Colonic mucosa (tissue), 4 donors: ENCODE results near the gene ALKBH1. TPM values are rescaled to one million over a fixed set of nuclear protein-coding genes. Genes with fewer than 3 reads are reported as not detected.

Experiments used
- DNase-seq: peaks from one replicate; pipeline ENCODE4 v3.0.0-alpha.2; 2020
- H3K27ac ChIP-seq: fragments of 200-600 bp; one replicate; pipeline ENCODE4 v1.8.0; 2021
- H3K27me3 ChIP-seq: fragments of 200-600 bp; one replicate; pipeline ENCODE4 v1.8.0; 2021
- H3K36me3 ChIP-seq: fragments of 200-600 bp; one replicate; pipeline ENCODE4 v1.8.0; 2021
- H3K4me1 ChIP-seq: fragments of 200-600 bp; one replicate; pipeline ENCODE4 v1.8.0; 2021; ENCODE audit warnings: mild to moderate bottlenecking
- H3K4me3 ChIP-seq: fragments of 200-600 bp; one replicate; pipeline ENCODE4 v1.8.0; 2021
- H3K9ac ChIP-seq, 2 donors: one replicate each; pipeline ENCODE4 v1.7.0; 2013; ENCODE audit warnings: control low read depth in 2 of 2, low read depth in 2 of 2, low read length in 2 of 2
- H3K9me3 ChIP-seq: fragments of 200-600 bp; one replicate; pipeline ENCODE4 v1.8.0; 2021
- intact Hi-C: fragments of 100-400 bp; cut with DNase I; formaldehyde crosslinking; loops from one replicate; pipeline ENCODE4 v1.14.1; 2022
- total RNA-seq, 2 donors: library from RNA; stranded (reverse); fragmentation: NEBNext Ultra II Directional in 1 of 2; extraction: Animal tissue kit (Norgen Biotek cat#: 25700) in 1 of 2; gene quantifications; one replicate each; pipeline ENCODE4 v1.2.1, GENCODE V29; 2021
- TF ChIP-seq, protein P1 (sequence below): fragments of 200-600 bp; IDR thresholded peaks from one replicate; pipeline ENCODE4 v1.8.0; 2022; ENCODE audit warnings: antibody characterized with exemption, mild to moderate bottlenecking
- donor health status: healthy.
- donor health status: DM: no; HTN: no; CAD: no.
- donor health status: DM: no; HTN: no; CAD: no.

The ALKBH1 gene
- total RNA-seq, 2 donors from 2014 or later: 11.5 to 13.3 TPM

DNA sequence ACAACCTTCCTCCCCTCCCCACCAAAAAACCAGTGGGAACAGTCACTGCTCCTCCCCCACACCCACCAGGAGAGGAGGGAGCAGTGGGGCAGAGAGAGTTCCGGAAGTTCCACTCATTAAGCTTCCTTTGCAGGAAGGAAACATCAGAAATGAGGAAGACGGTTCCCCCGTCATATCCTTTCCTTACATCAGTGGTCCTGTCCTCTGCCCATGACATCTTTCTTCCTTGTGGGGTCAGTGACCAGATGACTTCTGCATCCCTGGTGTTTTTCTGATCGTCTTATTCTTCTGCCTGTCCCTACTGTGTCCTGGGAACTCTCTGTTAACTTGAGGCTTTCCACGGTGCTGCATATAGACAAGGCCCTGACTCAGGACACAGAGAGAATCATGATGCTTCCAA is 50.5 kb downstream of the ALKBH1 start:
- no peaks in the 10 kb centered on the region for H3K27me3 ChIP-seq
- no peaks in the 10 kb centered on the region for H3K4me1 ChIP-seq
- H3K4me3 ChIP-seq: no peak overlapping the region
- intact Hi-C loops: loop anchor here (10.0 kb wide), 1 partner anchor 158 kb away; no protein-coding TSS in a partner anchor
- H3K36me3 ChIP-seq: no peaks in the 10 kb centered on the region
- H3K9me3 ChIP-seq: no peaks in the 10 kb centered on the region
- no peak overlapping the region for H3K27ac ChIP-seq
- TF ChIP-seq, protein P1, sequence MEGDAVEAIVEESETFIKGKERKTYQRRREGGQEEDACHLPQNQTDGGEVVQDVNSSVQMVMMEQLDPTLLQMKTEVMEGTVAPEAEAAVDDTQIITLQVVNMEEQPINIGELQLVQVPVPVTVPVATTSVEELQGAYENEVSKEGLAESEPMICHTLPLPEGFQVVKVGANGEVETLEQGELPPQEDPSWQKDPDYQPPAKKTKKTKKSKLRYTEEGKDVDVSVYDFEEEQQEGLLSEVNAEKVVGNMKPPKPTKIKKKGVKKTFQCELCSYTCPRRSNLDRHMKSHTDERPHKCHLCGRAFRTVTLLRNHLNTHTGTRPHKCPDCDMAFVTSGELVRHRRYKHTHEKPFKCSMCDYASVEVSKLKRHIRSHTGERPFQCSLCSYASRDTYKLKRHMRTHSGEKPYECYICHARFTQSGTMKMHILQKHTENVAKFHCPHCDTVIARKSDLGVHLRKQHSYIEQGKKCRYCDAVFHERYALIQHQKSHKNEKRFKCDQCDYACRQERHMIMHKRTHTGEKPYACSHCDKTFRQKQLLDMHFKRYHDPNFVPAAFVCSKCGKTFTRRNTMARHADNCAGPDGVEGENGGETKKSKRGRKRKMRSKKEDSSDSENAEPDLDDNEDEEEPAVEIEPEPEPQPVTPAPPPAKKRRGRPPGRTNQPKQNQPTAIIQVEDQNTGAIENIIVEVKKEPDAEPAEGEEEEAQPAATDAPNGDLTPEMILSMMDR: no peak
- no peak for DNase-seq
- H3K9ac ChIP-seq: no peak overlapping the region

DNA sequence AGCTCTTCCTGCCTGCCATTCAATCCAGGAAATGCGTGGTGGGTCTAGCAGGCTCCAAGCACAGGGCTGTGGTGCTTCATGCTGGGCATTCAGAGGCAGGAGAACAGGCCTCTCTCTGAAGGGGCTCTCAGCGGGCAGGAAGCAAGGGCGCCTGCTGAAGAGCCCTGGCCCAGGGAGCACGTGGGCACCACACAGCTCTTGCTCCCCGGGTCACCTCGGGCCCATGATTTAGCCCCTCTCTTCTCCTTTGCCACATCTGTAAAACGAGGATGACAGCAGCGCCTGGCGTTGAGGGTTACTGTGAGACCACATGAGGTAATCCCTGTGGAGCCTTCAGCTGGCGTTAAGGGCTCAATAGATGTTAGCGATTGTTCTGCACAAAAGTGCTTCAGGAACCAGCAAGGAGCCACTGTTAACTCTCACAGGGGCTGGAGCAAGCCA is 53.8 kb downstream of the ALKBH1 start:
- TF ChIP-seq, protein P1: no peak

GRCh38 chr14:77649326-77649725 is 58.5 kb downstream of the ALKBH1 start:
- H3K9me3 ChIP-seq: no peaks in the 10 kb centered on the region
- TF ChIP-seq, protein P1: no peak
- no peak overlapping the region for H3K9ac ChIP-seq
- no peaks in the 10 kb centered on the region for H3K27me3 ChIP-seq
- no peaks in the 10 kb centered on the region for H3K4me1 ChIP-seq
- no peaks in the 10 kb centered on the region for H3K36me3 ChIP-seq
- no peak overlapping the region for H3K4me3 ChIP-seq
- intact Hi-C loops: no loop called here
- no peak overlapping the region for H3K27ac ChIP-seq
- DNase-seq: no peak

More for the DNA sequence above, 53.8 kb downstream of the ALKBH1 start:
- no peak overlapping the region for H3K4me3 ChIP-seq
- intact Hi-C loops: loop anchor here (2.0 to 10.0 kb wide), 2 partner anchors 55 to 161 kb away; partner anchors contain the start of genes ALKBH1 and SLIRP
- H3K4me1 ChIP-seq: no peaks in the 10 kb centered on the region
- no peak for DNase-seq
- no peak overlapping the region for H3K9ac ChIP-seq
- H3K27ac ChIP-seq: no peak overlapping the region
- no peaks in the 10 kb centered on the region for H3K36me3 ChIP-seq
- no peaks in the 10 kb centered on the region for H3K9me3 ChIP-seq
- no peaks in the 10 kb centered on the region for H3K27me3 ChIP-seq

- Histone ChIP-seq H3K27ac (no peak overlapping the region), H3K27me3 (no peaks in the 10 kb centered on the region), H3K36me3 (no peaks in the 10 kb centered on the region), H3K9me3 (no peaks in the 10 kb centered on the region), H3K4me3 (no peak overlapping the region), H3K9ac (no peak overlapping the region), H3K4me1 (no peaks in the 10 kb centered on the region)
- TF ChIP-seq, protein P1: no peak
- intact Hi-C loops: no loop called here
- no peak for DNase-seq
Measured at GRCh38 chr14:77648520-77649200, 59.2 kb downstream of the ALKBH1 start.

GRCh38 chr14:77647853-77648252 is 60.0 kb downstream of the ALKBH1 start:
- H3K27ac ChIP-seq: no peak overlapping the region
- intact Hi-C loops: no loop called here

More at GRCh38 chr14:77647853-77648252, 60.0 kb downstream of the ALKBH1 start:
- no peak overlapping the region for H3K9ac ChIP-seq
- no peaks in the 10 kb centered on the region for H3K27me3 ChIP-seq
- H3K9me3 ChIP-seq: no peaks in the 10 kb centered on the region
- no peaks in the 10 kb centered on the region for H3K4me1 ChIP-seq
- TF ChIP-seq, protein P1: no peak
- no peak overlapping the region for H3K4me3 ChIP-seq
- peak; percentile 55 for DNase-seq
- H3K36me3 ChIP-seq: no peaks in the 10 kb centered on the region
